ENCODE measurements around the gene STK36. TPM values are rescaled to one million over a fixed set of nuclear protein-coding genes. Genes with fewer than 3 reads are reported as not detected.

STK36 gene
- total RNA-seq, 1 experiment from 2014 or later, result 47.7 TPM

DNA sequence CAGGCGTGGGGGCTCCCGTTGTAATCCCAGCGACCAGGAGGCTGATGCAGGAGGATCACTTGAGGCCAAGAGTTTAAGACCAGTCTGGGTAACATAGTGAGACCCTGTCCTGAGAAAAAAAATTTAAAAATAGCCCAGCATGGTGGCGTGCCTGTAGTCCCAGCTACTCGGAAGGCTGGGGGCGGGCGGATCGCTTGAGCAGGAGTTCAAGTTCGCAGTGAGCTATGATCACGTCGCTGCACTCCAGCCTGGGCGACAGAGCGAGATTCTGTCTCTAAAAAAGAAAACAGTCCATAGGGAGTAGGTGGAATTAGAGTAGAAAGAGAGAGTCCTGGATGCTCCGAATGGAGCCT, 38.4 kb downstream of the STK36 start:
- peak overlapping the region; percentile 98 for H3K4me3 Mint-ChIP-seq
- TF ChIP-seq, protein P1, sequence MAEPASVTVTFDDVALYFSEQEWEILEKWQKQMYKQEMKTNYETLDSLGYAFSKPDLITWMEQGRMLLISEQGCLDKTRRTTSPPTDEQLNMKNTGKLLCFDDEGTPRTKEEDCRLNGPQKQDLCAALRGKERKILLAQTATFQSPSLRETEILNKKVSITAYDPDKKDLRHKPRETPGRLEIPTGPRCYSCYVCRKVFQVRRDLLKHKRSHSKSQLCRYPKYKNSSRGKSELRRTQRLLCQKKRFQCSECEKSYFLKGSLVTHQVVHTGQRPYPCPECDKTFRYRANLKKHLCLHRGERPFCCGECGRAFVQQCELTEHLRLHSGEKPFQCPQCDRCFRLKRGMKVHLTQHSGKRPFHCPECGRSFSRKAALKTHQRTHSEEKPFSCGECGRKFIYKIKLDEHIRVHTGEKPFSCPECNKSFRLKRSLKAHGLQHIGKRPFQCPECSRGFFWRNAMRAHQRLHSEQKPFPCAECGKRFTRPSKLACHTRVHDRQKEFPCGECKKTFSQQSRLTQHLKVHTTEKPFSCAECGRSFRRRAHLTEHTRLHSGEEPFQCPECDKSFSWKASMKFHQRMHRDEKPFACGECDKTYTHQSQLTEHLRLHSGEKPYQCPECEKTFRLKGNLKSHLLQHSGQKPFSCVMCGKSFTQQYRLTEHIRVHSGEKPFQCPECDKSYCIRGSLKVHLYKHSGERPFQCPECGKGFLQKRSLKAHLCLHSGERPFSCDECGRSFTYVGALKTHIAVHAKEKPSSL (CRISPR knock-in tag; conservative IDR thresholded peaks at IDR 0.05), result no peak
- TF ChIP-seq, protein P2, sequence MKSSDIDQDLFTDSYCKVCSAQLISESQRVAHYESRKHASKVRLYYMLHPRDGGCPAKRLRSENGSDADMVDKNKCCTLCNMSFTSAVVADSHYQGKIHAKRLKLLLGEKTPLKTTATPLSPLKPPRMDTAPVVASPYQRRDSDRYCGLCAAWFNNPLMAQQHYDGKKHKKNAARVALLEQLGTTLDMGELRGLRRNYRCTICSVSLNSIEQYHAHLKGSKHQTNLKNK (CRISPR knock-in tag; IDR thresholded peaks at IDR 0.05), result no peak
- TF ChIP-seq ZNF121 (CRISPR knock-in tag; IDR thresholded peaks at IDR 0.05), result no peak
- TF ChIP-seq, protein P3, sequence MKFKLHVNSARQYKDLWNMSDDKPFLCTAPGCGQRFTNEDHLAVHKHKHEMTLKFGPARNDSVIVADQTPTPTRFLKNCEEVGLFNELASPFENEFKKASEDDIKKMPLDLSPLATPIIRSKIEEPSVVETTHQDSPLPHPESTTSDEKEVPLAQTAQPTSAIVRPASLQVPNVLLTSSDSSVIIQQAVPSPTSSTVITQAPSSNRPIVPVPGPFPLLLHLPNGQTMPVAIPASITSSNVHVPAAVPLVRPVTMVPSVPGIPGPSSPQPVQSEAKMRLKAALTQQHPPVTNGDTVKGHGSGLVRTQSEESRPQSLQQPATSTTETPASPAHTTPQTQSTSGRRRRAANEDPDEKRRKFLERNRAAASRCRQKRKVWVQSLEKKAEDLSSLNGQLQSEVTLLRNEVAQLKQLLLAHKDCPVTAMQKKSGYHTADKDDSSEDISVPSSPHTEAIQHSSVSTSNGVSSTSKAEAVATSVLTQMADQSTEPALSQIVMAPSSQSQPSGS (CRISPR knock-in tag; IDR thresholded peaks at IDR 0.05; ENCODE audit: borderline replicate concordance, low read depth), result no peak
- TF ChIP-seq MYBL2 (CRISPR knock-in tag; IDR thresholded peaks at IDR 0.05), result no peak
- TF ChIP-seq MXD4 (CRISPR knock-in tag; IDR thresholded peaks at IDR 0.05; ENCODE audit: borderline replicate concordance), result no peak
- TF ChIP-seq SMAD4 (CRISPR knock-in tag; IDR thresholded peaks at IDR 0.05), result no peak
- TF ChIP-seq ZNF416 (CRISPR knock-in tag; IDR thresholded peaks at IDR 0.05), result no peak
- TF ChIP-seq, protein P4, sequence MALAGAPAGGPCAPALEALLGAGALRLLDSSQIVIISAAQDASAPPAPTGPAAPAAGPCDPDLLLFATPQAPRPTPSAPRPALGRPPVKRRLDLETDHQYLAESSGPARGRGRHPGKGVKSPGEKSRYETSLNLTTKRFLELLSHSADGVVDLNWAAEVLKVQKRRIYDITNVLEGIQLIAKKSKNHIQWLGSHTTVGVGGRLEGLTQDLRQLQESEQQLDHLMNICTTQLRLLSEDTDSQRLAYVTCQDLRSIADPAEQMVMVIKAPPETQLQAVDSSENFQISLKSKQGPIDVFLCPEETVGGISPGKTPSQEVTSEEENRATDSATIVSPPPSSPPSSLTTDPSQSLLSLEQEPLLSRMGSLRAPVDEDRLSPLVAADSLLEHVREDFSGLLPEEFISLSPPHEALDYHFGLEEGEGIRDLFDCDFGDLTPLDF (CRISPR knock-in tag; IDR thresholded peaks at IDR 0.05), result no peak
- TF ChIP-seq, protein P5, sequence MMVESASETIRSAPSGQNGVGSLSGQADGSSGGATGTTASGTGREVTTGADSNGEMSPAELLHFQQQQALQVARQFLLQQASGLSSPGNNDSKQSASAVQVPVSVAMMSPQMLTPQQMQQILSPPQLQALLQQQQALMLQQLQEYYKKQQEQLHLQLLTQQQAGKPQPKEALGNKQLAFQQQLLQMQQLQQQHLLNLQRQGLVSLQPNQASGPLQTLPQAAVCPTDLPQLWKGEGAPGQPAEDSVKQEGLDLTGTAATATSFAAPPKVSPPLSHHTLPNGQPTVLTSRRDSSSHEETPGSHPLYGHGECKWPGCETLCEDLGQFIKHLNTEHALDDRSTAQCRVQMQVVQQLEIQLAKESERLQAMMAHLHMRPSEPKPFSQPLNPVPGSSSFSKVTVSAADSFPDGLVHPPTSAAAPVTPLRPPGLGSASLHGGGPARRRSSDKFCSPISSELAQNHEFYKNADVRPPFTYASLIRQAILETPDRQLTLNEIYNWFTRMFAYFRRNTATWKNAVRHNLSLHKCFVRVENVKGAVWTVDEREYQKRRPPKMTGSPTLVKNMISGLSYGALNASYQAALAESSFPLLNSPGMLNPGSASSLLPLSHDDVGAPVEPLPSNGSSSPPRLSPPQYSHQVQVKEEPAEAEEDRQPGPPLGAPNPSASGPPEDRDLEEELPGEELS (CRISPR knock-in tag; IDR thresholded peaks at IDR 0.05), result no peak
- TF ChIP-seq, protein P6, sequence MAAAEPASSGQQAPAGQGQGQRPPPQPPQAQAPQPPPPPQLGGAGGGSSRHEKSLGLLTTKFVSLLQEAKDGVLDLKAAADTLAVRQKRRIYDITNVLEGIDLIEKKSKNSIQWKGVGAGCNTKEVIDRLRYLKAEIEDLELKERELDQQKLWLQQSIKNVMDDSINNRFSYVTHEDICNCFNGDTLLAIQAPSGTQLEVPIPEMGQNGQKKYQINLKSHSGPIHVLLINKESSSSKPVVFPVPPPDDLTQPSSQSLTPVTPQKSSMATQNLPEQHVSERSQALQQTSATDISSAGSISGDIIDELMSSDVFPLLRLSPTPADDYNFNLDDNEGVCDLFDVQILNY (CRISPR knock-in tag; IDR thresholded peaks at IDR 0.05), result no peak
- TF ChIP-seq FOXP1 (CRISPR knock-in tag; IDR thresholded peaks at IDR 0.05; ENCODE audit: borderline replicate concordance), result no peak
- TF ChIP-seq ZNF423 (CRISPR knock-in tag; IDR thresholded peaks at IDR 0.05), result no peak
- TF ChIP-seq, protein P7, sequence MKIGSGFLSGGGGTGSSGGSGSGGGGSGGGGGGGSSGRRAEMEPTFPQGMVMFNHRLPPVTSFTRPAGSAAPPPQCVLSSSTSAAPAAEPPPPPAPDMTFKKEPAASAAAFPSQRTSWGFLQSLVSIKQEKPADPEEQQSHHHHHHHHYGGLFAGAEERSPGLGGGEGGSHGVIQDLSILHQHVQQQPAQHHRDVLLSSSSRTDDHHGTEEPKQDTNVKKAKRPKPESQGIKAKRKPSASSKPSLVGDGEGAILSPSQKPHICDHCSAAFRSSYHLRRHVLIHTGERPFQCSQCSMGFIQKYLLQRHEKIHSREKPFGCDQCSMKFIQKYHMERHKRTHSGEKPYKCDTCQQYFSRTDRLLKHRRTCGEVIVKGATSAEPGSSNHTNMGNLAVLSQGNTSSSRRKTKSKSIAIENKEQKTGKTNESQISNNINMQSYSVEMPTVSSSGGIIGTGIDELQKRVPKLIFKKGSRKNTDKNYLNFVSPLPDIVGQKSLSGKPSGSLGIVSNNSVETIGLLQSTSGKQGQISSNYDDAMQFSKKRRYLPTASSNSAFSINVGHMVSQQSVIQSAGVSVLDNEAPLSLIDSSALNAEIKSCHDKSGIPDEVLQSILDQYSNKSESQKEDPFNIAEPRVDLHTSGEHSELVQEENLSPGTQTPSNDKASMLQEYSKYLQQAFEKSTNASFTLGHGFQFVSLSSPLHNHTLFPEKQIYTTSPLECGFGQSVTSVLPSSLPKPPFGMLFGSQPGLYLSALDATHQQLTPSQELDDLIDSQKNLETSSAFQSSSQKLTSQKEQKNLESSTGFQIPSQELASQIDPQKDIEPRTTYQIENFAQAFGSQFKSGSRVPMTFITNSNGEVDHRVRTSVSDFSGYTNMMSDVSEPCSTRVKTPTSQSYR (CRISPR knock-in tag; IDR thresholded peaks at IDR 0.05), result no peak
- TF ChIP-seq, protein P8, sequence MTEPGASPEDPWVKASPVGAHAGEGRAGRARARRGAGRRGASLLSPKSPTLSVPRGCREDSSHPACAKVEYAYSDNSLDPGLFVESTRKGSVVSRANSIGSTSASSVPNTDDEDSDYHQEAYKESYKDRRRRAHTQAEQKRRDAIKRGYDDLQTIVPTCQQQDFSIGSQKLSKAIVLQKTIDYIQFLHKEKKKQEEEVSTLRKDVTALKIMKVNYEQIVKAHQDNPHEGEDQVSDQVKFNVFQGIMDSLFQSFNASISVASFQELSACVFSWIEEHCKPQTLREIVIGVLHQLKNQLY (CRISPR knock-in tag; IDR thresholded peaks at IDR 0.05), result no peak
- TF ChIP-seq, protein P9, sequence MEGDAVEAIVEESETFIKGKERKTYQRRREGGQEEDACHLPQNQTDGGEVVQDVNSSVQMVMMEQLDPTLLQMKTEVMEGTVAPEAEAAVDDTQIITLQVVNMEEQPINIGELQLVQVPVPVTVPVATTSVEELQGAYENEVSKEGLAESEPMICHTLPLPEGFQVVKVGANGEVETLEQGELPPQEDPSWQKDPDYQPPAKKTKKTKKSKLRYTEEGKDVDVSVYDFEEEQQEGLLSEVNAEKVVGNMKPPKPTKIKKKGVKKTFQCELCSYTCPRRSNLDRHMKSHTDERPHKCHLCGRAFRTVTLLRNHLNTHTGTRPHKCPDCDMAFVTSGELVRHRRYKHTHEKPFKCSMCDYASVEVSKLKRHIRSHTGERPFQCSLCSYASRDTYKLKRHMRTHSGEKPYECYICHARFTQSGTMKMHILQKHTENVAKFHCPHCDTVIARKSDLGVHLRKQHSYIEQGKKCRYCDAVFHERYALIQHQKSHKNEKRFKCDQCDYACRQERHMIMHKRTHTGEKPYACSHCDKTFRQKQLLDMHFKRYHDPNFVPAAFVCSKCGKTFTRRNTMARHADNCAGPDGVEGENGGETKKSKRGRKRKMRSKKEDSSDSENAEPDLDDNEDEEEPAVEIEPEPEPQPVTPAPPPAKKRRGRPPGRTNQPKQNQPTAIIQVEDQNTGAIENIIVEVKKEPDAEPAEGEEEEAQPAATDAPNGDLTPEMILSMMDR (IDR thresholded peaks at IDR 0.05), result no peak
- no peak for TF ChIP-seq GRHL2 (CRISPR knock-in tag; IDR thresholded peaks at IDR 0.05; ENCODE audit: insufficient replicate concordance, severe bottlenecking)
- TF ChIP-seq, protein P10, sequence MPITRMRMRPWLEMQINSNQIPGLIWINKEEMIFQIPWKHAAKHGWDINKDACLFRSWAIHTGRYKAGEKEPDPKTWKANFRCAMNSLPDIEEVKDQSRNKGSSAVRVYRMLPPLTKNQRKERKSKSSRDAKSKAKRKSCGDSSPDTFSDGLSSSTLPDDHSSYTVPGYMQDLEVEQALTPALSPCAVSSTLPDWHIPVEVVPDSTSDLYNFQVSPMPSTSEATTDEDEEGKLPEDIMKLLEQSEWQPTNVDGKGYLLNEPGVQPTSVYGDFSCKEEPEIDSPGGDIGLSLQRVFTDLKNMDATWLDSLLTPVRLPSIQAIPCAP (CRISPR knock-in tag; IDR thresholded peaks at IDR 0.05), result no peak
- TF ChIP-seq CBFB (CRISPR knock-in tag; IDR thresholded peaks at IDR 0.05; ENCODE audit: low read depth), result no peak
- H3K9me3 Mint-ChIP-seq, result peaks cover 4% of the 10 kb centered on the region
- peaks cover 11% of the 10 kb centered on the region for H3K4me1 Mint-ChIP-seq
- ATAC-seq (peak; percentile 10), DNase-seq (ENCODE audit: low spot score) (no peak)
- POLR2A ChIA-PET, result interaction anchor here (0.6 to 1.0 kb wide), 3 partner anchors 51 to 494 kb away, joined by 3 to 7 read pairs (median 3); partner anchors contain the start of genes BCS1L and ZNF142
- CTCF ChIA-PET, result interaction anchor here (0.6 to 2.4 kb wide), 28 partner anchors 11 to 291 kb away, joined by 3 to 30 read pairs (median 4); partner anchors contain the start of genes BCS1L, CYP27A1, RNF25 and STK36
- H3K36me3 Mint-ChIP-seq, result peaks cover 7% of the 10 kb centered on the region
- no peak overlapping the region for H3K27ac Mint-ChIP-seq
- H3K27me3 Mint-ChIP-seq (ENCODE audit: low read depth), result no peaks in the 10 kb centered on the region; the same call in 1 of the 2 replicates

All from WTC11 (cell line).